H9 (cell line): Measurements from ENCODE around the gene NCK1. TPM values are rescaled to one million over a fixed set of nuclear protein-coding genes. Genes with fewer than 3 reads are reported as not detected.

Experiments used
- DNase-seq: peaks from one replicate; pipeline ENCODE4 v3.0.0-alpha.2; 2017
- H2AFZ ChIP-seq: one replicate; pipeline ENCODE4 v1.6.1; 2013; ENCODE audit warnings: mild to moderate bottlenecking, low read length, control low read depth, moderate library complexity
- H2AK5ac ChIP-seq: 2 replicates; pipeline ENCODE4 v1.6.1; 2013; ENCODE audit warnings: low read length, control low read depth, mixed read lengths; ENCODE audit not compliant: insufficient read length
- H2BK120ac ChIP-seq: one replicate; pipeline ENCODE4 v1.6.1; 2013; ENCODE audit warnings: low read depth, mild to moderate bottlenecking, low read length, control low read depth, inconsistent platforms; ENCODE audit not compliant: poor library complexity, severe bottlenecking
- H2BK12ac ChIP-seq: 2 replicates; pipeline ENCODE4 v1.6.1; 2013; ENCODE audit warnings: low read length, control low read depth, mixed read lengths, low read depth; ENCODE audit not compliant: insufficient read length
- H2BK15ac ChIP-seq: 2 replicates; pipeline ENCODE4 v1.6.1; 2013; ENCODE audit warnings: low read depth, low read length, control low read depth
- H2BK20ac ChIP-seq: one replicate; pipeline ENCODE4 v1.6.1; 2013; ENCODE audit warnings: low read depth, mild to moderate bottlenecking, low read length, control low read depth, inconsistent platforms; ENCODE audit not compliant: poor library complexity, severe bottlenecking
- H2BK5ac ChIP-seq: 2 replicates; pipeline ENCODE4 v1.6.1; 2013; ENCODE audit warnings: low read length, control low read depth, mixed read lengths; ENCODE audit not compliant: insufficient read length
- H3K14ac ChIP-seq: 2 replicates; pipeline ENCODE4 v1.6.1; 2013; ENCODE audit warnings: low read length, control low read depth; ENCODE audit not compliant: insufficient read depth
- H3K18ac ChIP-seq: 2 replicates; pipeline ENCODE4 v1.6.1; 2013; ENCODE audit warnings: low read depth, mild to moderate bottlenecking, mixed read lengths, low read length, control low read depth; ENCODE audit not compliant: insufficient read length
- H3K23ac ChIP-seq: 2 replicates; pipeline ENCODE4 v1.6.1; 2013; ENCODE audit warnings: low read length, control low read depth, mixed read lengths, low read depth; ENCODE audit not compliant: insufficient read length
- H3K23me2 ChIP-seq: 2 replicates; pipeline ENCODE4 v1.6.1; 2013; ENCODE audit warnings: low read depth, mild to moderate bottlenecking, mixed read lengths, low read length, control low read depth; ENCODE audit not compliant: insufficient read length, poor library complexity, severe bottlenecking
- H3K27ac ChIP-seq: 2 replicates; pipeline ENCODE4 v1.5.1; 2013; ENCODE audit warnings: low read length, control low read depth, mixed read lengths, low read depth; ENCODE audit not compliant: insufficient read length
- H3K27me3 ChIP-seq: 2 replicates; pipeline ENCODE4 v1.6.1; 2013; ENCODE audit warnings: low read length, control low read depth, inconsistent platforms; ENCODE audit not compliant: insufficient read depth
- H3K4ac ChIP-seq: 2 replicates; pipeline ENCODE4 v1.6.1; 2013; ENCODE audit warnings: low read depth, mild to moderate bottlenecking, control low read depth, inconsistent platforms, low read length, moderate library complexity
- H3K4me1 ChIP-seq: 2 replicates; pipeline ENCODE4 v1.6.1; 2013; ENCODE audit warnings: low read length, control low read depth, inconsistent platforms; ENCODE audit not compliant: insufficient read depth
- H3K4me2 ChIP-seq: 2 replicates; pipeline ENCODE4 v1.6.1; 2013; ENCODE audit warnings: low read length, control low read depth, mixed read lengths; ENCODE audit not compliant: insufficient read length, insufficient read depth
- H3K56ac ChIP-seq: 2 replicates; pipeline ENCODE4 v1.6.1; 2013; ENCODE audit warnings: low read depth, mild to moderate bottlenecking, mixed read lengths, low read length, control low read depth; ENCODE audit not compliant: insufficient read length
- H3K79me1 ChIP-seq: 2 replicates; pipeline ENCODE4 v1.6.1; 2013; ENCODE audit warnings: low read depth, mild to moderate bottlenecking, moderate library complexity, low read length, control low read depth, inconsistent platforms; ENCODE audit not compliant: insufficient read depth, poor library complexity, severe bottlenecking
- H3K79me2 ChIP-seq: 2 replicates; pipeline ENCODE4 v1.6.1; 2013; ENCODE audit warnings: low read length, control low read depth, inconsistent platforms; ENCODE audit not compliant: insufficient read depth
- H3K9ac ChIP-seq: 2 replicates; pipeline ENCODE4 v1.6.1; 2013; ENCODE audit warnings: low read length, control low read depth, mixed read lengths; ENCODE audit not compliant: insufficient read length; ENCODE audit errors: extremely low read depth
- H3K9me3 ChIP-seq: one replicate; pipeline ENCODE4 v1.6.1; 2013; ENCODE audit warnings: low read depth, low read length, inconsistent platforms; ENCODE audit not compliant: control insufficient read depth
- H3T11ph ChIP-seq: one replicate; pipeline ENCODE4 v1.6.1; 2013; ENCODE audit warnings: mild to moderate bottlenecking, low read length, control low read depth, inconsistent platforms
- H4K20me1 ChIP-seq: one replicate; pipeline ENCODE4 v1.6.1; 2013; ENCODE audit not compliant: control insufficient read depth, insufficient read length, insufficient read depth
- H4K5ac ChIP-seq: 2 replicates; pipeline ENCODE4 v1.6.1; 2013; ENCODE audit warnings: low read depth, mild to moderate bottlenecking, mixed read lengths, low read length, control low read depth; ENCODE audit not compliant: insufficient read length
- H4K8ac ChIP-seq: replicated peaks from 2 replicates; pipeline ENCODE4 v1.6.1; 2013; ENCODE audit warnings: low read length, control low read depth, mixed read lengths, low read depth; ENCODE audit not compliant: insufficient read length
- H4K91ac ChIP-seq: 2 replicates; pipeline ENCODE4 v1.6.1; 2013; ENCODE audit warnings: low read depth, mild to moderate bottlenecking, moderate library complexity, mixed read lengths, low read length, control low read depth; ENCODE audit not compliant: insufficient read length
- H3K27ac Mint-ChIP-seq, 3 experiments: 2 replicates in 2 of 3; 3 replicates in 1 of 3; pipeline ENCODE4 v1.8.0; 2020 to 2021; ENCODE audit warnings: mixed read lengths in 3 of 3, mild to moderate bottlenecking in 1 of 3, moderate library complexity in 1 of 3
- H3K27me3 Mint-ChIP-seq: 2 replicates; pipeline ENCODE4 v1.8.0; 2021; ENCODE audit warnings: low read depth, mild to moderate bottlenecking, moderate library complexity, mixed read lengths
- H3K36me3 Mint-ChIP-seq, 3 experiments: 2 replicates in 2 of 3; 3 replicates in 1 of 3; pipeline ENCODE4 v1.8.0; 2020 to 2021; ENCODE audit warnings: low read depth in 3 of 3, mixed read lengths in 3 of 3; ENCODE audit not compliant: insufficient read depth in 1 of 3
- H3K4me1 Mint-ChIP-seq, 2 experiments: 2 replicates each; pipeline ENCODE4 v1.8.0; 2020; ENCODE audit warnings: mixed read lengths in 2 of 2
- H3K4me3 Mint-ChIP-seq, 2 experiments: 2 replicates in 1 of 2; 3 replicates in 1 of 2; pipeline ENCODE4 v1.8.0; 2020 to 2021; ENCODE audit warnings: mild to moderate bottlenecking in 2 of 2, mixed read lengths in 2 of 2, moderate library complexity in 1 of 2
- H3K9me3 Mint-ChIP-seq, 2 experiments: 2 replicates in 1 of 2; 3 replicates in 1 of 2; pipeline ENCODE4 v1.8.0; 2020; ENCODE audit warnings: mild to moderate bottlenecking in 2 of 2, mixed read lengths in 2 of 2, moderate library complexity in 1 of 2
- WGBS: extraction: QIAGEN DNeasy Blood & Tissue Kit; methylation state at CpG from one replicate; pipeline ENCODE4 v1.1.7; 2013; ENCODE audit warnings: missing lambda C conversion rate, low lambda C conversion rate, mixed read lengths; ENCODE audit not compliant: insufficient read length; ENCODE audit errors: extremely low coverage; 5-methylcytosine and 5-hydroxymethylcytosine counted together
- total RNA-seq: library from RNA; stranded (reverse); gene quantifications from 2 replicates; pipeline ENCODE4 v1.2.1, GENCODE V29; 2021
- TF ChIP-seq, protein P1 (sequence below): fragments of 200-600 bp; sonication (generic); conservative IDR thresholded peaks from 3 replicates; pipeline ENCODE4 v1.8.0; 2021; ENCODE audit warnings: antibody characterized with exemption, mild to moderate bottlenecking

The NCK1 gene
- total RNA-seq, 1 experiment from 2014 or later, result 26.4 TPM

DNA sequence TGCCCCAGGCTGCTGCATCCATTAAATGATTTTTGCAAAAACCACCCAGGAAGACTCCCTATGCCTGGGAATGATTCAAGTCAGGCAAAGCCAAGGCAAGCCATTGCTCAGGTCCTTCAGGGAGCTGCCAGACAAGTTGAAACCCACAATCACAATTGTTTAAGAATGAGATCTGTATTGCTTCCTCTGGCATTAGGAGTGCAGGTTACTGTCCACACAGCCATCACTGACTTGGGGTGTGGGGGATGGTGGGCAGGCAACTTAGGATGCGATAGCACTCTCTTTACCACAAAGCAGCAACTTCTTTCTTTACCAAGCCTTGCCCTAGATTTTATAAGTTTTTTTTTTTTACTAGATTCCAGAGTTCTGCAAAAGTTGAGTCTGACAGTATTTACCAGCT lies 80.8 kb downstream of the NCK1 start:
- H3K79me2 ChIP-seq, result no peaks in the 10 kb centered on the region; the same call in 1 of the 2 replicates

More for the DNA sequence above, 80.8 kb downstream of the NCK1 start:
- Mint-ChIP-seq H3K4me1 (peaks cover 28 to 36% of the 10 kb centered on the region in 2 experiments), H3K36me3 (peaks cover 0 to 11% (median 0%) of the 10 kb centered on the region in 3 experiments; a peak in 3 of 7 replicates), H3K9me3 (no peaks in the 10 kb centered on the region), H3K4me3 (no peak overlapping the region), H3K27ac (peak overlapping the region in 1 of 3 experiments; percentile 55; a peak in 3 of 7 replicates), H3K27me3 (no peaks in the 10 kb centered on the region)
- H2BK5ac ChIP-seq, result no peak overlapping the region
- no peak overlapping the region for H3K9ac ChIP-seq
- no peak overlapping the region for H2BK15ac ChIP-seq
- H3K56ac ChIP-seq, result no peak overlapping the region
- H3T11ph ChIP-seq, result no peak overlapping the region
- no peak for DNase-seq
- no peak overlapping the region for H2AFZ ChIP-seq
- H3K27me3 ChIP-seq, result no peaks in the 10 kb centered on the region
- H3K79me1 ChIP-seq, result no peaks in the 10 kb centered on the region
- H2BK120ac ChIP-seq, result no peak overlapping the region
- no peak overlapping the region for H4K8ac ChIP-seq
- H2BK12ac ChIP-seq, result no peak overlapping the region
- no peak overlapping the region for H4K91ac ChIP-seq
- WGBS, result no CpG with 5 or more reads among the region's 1 CpG
- no peak overlapping the region for H2BK20ac ChIP-seq
- TF ChIP-seq, protein P1, sequence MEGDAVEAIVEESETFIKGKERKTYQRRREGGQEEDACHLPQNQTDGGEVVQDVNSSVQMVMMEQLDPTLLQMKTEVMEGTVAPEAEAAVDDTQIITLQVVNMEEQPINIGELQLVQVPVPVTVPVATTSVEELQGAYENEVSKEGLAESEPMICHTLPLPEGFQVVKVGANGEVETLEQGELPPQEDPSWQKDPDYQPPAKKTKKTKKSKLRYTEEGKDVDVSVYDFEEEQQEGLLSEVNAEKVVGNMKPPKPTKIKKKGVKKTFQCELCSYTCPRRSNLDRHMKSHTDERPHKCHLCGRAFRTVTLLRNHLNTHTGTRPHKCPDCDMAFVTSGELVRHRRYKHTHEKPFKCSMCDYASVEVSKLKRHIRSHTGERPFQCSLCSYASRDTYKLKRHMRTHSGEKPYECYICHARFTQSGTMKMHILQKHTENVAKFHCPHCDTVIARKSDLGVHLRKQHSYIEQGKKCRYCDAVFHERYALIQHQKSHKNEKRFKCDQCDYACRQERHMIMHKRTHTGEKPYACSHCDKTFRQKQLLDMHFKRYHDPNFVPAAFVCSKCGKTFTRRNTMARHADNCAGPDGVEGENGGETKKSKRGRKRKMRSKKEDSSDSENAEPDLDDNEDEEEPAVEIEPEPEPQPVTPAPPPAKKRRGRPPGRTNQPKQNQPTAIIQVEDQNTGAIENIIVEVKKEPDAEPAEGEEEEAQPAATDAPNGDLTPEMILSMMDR, result no peak
- no peaks in the 10 kb centered on the region for H3K9me3 ChIP-seq
- no peak overlapping the region for H3K18ac ChIP-seq
- H3K4me2 ChIP-seq, result no peak overlapping the region
- peaks cover 3% of the 10 kb centered on the region; the same call in 1 of the 2 replicates for H3K4me1 ChIP-seq
- H3K27ac ChIP-seq, result no peak overlapping the region
- no peak overlapping the region for H3K4ac ChIP-seq
- H2AK5ac ChIP-seq, result no peak overlapping the region
- H3K23ac ChIP-seq, result no peak overlapping the region
- no peak overlapping the region for H4K5ac ChIP-seq
- no peaks in the 10 kb centered on the region for H3K23me2 ChIP-seq
- H3K14ac ChIP-seq, result no peak overlapping the region
- no peaks in the 10 kb centered on the region for H4K20me1 ChIP-seq
